ENCODE measurements around the gene SUCLA2.

The SUCLA2 gene

DNA sequence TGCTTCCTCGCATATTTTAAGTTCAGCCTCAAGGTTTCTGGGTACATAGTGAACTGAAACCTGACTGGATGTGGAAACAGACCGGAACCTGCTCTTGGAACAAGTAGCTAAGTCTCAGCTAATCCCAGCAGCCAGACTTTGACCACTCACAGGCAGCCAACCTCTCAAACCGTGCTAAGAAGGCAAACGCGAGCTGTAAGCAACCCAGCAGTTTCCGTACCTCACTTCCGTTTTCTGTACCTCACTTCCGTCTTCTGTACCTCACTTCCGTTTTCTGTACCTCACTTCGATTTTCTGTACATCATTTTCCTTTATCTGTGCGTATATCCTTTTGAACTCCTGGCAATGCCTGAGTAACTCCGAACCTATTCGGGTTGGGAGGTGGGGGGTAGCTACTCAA, 96.8 kb downstream of the SUCLA2 start:
- H3K27ac Mint-ChIP-seq: no peak overlapping the region
- no peaks in the 10 kb centered on the region for H3K27me3 Mint-ChIP-seq
- peaks cover 0 to 3% of the 10 kb centered on the region in 2 donors for H3K4me1 Mint-ChIP-seq
- no peak overlapping the region for H3K4me3 Mint-ChIP-seq
- peaks cover 4 to 9% of the 10 kb centered on the region in 2 donors for H3K9me3 Mint-ChIP-seq
- ATAC-seq (replicated peaks): no peak
- DNase-seq: no peak
- H3K36me3 Mint-ChIP-seq: peaks cover 35 to 43% of the 10 kb centered on the region in 2 donors

GRCh38 chr13:47903836-47904235, 97.2 kb downstream of the SUCLA2 start:
- DNase-seq: no peak
- Mint-ChIP-seq H3K27ac (no peak overlapping the region), H3K9me3 (peaks cover 4 to 7% of the 10 kb centered on the region in 2 donors), H3K36me3 (peaks cover 36 to 44% of the 10 kb centered on the region in 2 donors), H3K4me1 (peaks cover 0 to 3% of the 10 kb centered on the region in 2 donors), H3K27me3 (no peaks in the 10 kb centered on the region), H3K4me3 (peak overlapping the region in 1 of 2 donors; percentile 17)
- no peak for ATAC-seq (replicated peaks)

GRCh38 chr13:47901441-47901840, 99.6 kb downstream of the SUCLA2 start:
- DNase-seq: no peak
- Mint-ChIP-seq H3K9me3 (peaks cover 4 to 7% of the 10 kb centered on the region in 2 donors), H3K27ac (no peak overlapping the region), H3K4me1 (peaks cover 0 to 3% of the 10 kb centered on the region in 2 donors), H3K4me3 (no peak overlapping the region), H3K27me3 (no peaks in the 10 kb centered on the region), H3K36me3 (peaks cover 32 to 43% of the 10 kb centered on the region in 2 donors)
- ATAC-seq (replicated peaks): no peak

DNA sequence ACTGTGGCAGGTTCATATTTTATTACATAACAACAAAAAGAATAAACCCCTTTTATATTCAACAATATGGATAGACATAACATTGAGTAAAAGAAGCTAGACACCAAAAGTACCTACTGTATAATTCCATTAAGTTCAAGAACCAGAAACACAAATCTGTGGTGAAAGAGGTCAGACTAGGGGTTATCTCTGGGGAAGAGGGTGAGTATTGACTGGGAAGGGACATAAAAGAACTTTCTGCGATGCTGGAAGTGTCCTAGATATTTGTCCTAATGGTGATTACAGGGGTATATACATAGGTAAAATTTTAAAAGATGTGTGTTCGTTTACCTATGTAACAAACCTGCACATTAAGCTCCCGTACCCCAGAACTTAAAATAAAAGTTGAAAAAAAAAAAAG, 103.0 kb downstream of the SUCLA2 start:
- ATAC-seq (replicated peaks) (no peak), DNase-seq (no peak)
- Mint-ChIP-seq H3K27me3 (no peaks in the 10 kb centered on the region), H3K36me3 (peaks cover 20 to 30% of the 10 kb centered on the region in 2 donors), H3K4me3 (no peak overlapping the region), H3K9me3 (peaks cover 4 to 7% of the 10 kb centered on the region in 2 donors), H3K4me1 (no peaks in the 10 kb centered on the region), H3K27ac (no peak overlapping the region)

GRCh38 chr13:47897411-47898050, 103.5 kb downstream of the SUCLA2 start:
- Mint-ChIP-seq H3K4me3 (no peak overlapping the region), H3K27me3 (no peaks in the 10 kb centered on the region), H3K27ac (no peak overlapping the region), H3K36me3 (peaks cover 20 to 30% of the 10 kb centered on the region in 2 donors), H3K9me3 (peaks cover 4 to 7% of the 10 kb centered on the region in 2 donors), H3K4me1 (no peaks in the 10 kb centered on the region)
- no peak for ATAC-seq (replicated peaks)
- no peak for DNase-seq

DNA sequence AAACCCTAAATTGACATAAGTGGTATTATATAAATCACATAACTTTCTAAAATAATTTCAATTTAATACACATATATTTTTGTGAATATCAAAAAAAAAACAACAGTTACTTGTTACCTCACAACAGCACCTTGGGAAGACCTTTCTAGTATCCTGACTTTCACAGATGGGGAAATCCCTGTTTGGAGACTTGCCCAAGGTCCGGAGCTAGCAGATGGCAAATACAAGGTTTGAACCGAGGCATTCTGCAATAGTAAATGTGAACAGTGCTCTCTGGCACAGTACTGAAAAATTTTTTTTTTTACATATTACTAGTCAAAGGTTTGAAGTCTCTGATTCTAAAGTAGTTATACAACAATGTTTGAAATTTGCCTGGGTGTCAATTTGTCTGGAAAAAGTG, 104.5 kb downstream of the SUCLA2 start:
- Mint-ChIP-seq H3K4me3 (no peak overlapping the region), H3K9me3 (peaks cover 4 to 7% of the 10 kb centered on the region in 2 donors), H3K27ac (no peak overlapping the region), H3K4me1 (no peaks in the 10 kb centered on the region), H3K27me3 (no peaks in the 10 kb centered on the region), H3K36me3 (peaks cover 15 to 25% of the 10 kb centered on the region in 2 donors)
- no peak for DNase-seq
- ATAC-seq (replicated peaks): no peak

DNA sequence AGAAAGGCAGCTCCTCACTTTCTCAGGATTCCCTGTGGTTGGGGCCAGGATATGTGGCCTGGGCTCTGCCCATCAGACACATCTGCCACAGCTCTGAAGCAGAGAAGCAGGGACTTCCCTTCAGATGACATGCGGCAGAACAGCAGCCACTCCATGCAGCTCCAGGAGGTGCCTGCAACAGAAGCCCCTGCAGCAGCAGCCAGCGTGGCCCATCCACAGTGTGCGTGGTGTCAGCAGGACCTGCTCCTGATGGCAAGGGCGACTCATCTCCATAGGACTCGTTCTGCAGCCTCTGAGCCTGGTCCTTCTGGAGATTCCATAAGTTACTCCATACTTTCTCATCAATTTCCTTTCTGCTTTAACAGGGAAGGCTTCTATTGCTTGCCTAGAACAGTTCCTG, 105.0 kb downstream of the SUCLA2 start:
- no peak for ATAC-seq (replicated peaks)
- Mint-ChIP-seq H3K4me1 (no peaks in the 10 kb centered on the region), H3K27me3 (no peaks in the 10 kb centered on the region)

DNA sequence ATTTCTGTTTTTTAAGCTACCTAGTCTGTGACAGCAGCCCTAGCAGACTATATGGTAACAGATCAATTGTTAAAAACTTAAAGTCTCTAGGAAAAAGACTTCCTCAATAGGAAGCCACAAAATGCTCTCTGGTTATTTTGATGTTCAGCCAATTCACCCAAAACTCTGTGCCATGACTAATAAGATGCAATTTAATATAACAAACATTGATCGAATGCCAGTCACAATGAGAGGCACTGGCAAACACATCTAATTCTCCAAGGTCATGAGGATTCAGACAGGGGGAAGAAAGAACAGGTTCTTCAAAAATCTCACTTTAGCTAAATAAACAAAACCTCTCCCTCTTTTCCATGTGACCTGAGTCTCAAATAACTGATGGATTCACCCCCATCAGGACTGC, 107.5 kb downstream of the SUCLA2 start:
- Mint-ChIP-seq H3K27ac (no peak overlapping the region), H3K9me3 (no peaks in the 10 kb centered on the region), H3K27me3 (no peaks in the 10 kb centered on the region), H3K4me3 (no peak overlapping the region), H3K4me1 (no peaks in the 10 kb centered on the region), H3K36me3 (peaks cover 0 to 4% of the 10 kb centered on the region in 2 donors)
- DNase-seq (no peak), ATAC-seq (replicated peaks) (no peak)

More for the DNA sequence above, 105.0 kb downstream of the SUCLA2 start:
- no peak overlapping the region for H3K4me3 Mint-ChIP-seq
- H3K9me3 Mint-ChIP-seq: peaks cover 4 to 7% of the 10 kb centered on the region in 2 donors
- H3K36me3 Mint-ChIP-seq: peaks cover 15 to 25% of the 10 kb centered on the region in 2 donors
- no peak overlapping the region for H3K27ac Mint-ChIP-seq
- DNase-seq: no peak
